ENCODE data around the gene DHX38.

DNA sequence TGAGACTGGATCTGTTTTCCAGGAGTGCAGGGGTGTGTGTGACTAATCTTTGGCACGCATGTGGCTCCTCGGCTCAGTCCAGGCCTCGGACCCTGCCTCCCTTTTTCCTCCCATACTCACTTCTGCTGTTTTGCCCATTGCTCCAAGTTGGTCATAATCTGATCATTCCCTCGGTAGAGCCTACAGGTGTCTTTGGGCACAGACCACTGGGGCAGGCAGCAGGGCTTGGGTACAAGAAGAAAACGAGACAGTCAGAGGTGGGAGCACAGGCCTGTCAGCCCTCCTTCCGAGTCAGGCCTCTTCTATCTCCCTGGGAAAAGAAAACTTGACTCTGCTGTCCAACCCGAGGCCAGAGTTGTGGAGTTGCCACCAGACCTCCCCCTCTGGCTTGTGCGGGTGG lies 29.8 kb downstream of the DHX38 start:
- TF ChIP-seq POLR2AphosphoS5 (IDR thresholded peaks at IDR 0.05) (no peak), POLR2A (IDR thresholded peaks at IDR 0.05) (no peak), EP300 (IDR thresholded peaks at IDR 0.05) (no peak)
- TF ChIP-seq, protein P1, sequence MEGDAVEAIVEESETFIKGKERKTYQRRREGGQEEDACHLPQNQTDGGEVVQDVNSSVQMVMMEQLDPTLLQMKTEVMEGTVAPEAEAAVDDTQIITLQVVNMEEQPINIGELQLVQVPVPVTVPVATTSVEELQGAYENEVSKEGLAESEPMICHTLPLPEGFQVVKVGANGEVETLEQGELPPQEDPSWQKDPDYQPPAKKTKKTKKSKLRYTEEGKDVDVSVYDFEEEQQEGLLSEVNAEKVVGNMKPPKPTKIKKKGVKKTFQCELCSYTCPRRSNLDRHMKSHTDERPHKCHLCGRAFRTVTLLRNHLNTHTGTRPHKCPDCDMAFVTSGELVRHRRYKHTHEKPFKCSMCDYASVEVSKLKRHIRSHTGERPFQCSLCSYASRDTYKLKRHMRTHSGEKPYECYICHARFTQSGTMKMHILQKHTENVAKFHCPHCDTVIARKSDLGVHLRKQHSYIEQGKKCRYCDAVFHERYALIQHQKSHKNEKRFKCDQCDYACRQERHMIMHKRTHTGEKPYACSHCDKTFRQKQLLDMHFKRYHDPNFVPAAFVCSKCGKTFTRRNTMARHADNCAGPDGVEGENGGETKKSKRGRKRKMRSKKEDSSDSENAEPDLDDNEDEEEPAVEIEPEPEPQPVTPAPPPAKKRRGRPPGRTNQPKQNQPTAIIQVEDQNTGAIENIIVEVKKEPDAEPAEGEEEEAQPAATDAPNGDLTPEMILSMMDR (IDR thresholded peaks at IDR 0.05), result no peak

Measured in stomach (tissue), 4 donors.